HEK293T (cell line): Measurements from ENCODE around the gene XKR7.
A peak's percentile ranks its signal among the peaks of the same experiment; 100 is the strongest.

ENCODE experiments used
- CTCF ChIA-PET: fragments of 350-600 bp; formaldehyde crosslinking; extraction: SDS; loops from one replicate; lab custom pipeline; 2021; ENCODE audit warnings: antibody characterized with exemption, inconsistent platforms; lab: Yijun Ruan, JAX
- POLR2A ChIA-PET: fragments of 350-600 bp; formaldehyde crosslinking; extraction: SDS; loops from one replicate; lab custom pipeline; 2020; ENCODE audit warnings: antibody characterized with exemption, inconsistent platforms; lab: Yijun Ruan, JAX
- DNase-seq: peaks from one replicate; pipeline ENCODE4 v3.0.0; 2012; ENCODE audit warnings: mixed read lengths; ENCODE audit errors: extremely low spot score
- ARNT ChIP-seq: fragments of 450-650 bp; IDR thresholded peaks from 2 replicates; pipeline ENCODE4 v1.6.1; 2017; ENCODE audit warnings: mild to moderate bottlenecking
- BHLHE40 ChIP-seq: fragments of 450-650 bp; IDR thresholded peaks from 2 replicates; pipeline ENCODE4 v1.6.1; 2016; ENCODE audit warnings: mild to moderate bottlenecking, moderate library complexity, borderline replicate concordance
- CTBP1 ChIP-seq: fragments of 450-650 bp; IDR thresholded peaks from 2 replicates; pipeline ENCODE4 v1.6.1; 2016; ENCODE audit warnings: borderline replicate concordance
- ELF4 ChIP-seq: fragments of 450-650 bp; IDR thresholded peaks from 2 replicates; pipeline ENCODE4 v1.6.1; 2017; ENCODE audit warnings: antibody characterized with exemption
- FOXA1 ChIP-seq: fragments of 450-650 bp; IDR thresholded peaks from 2 replicates; pipeline ENCODE4 v1.6.1; 2016; ENCODE audit warnings: mild to moderate bottlenecking
- FOXK2 ChIP-seq: fragments of 450-650 bp; IDR thresholded peaks from 2 replicates; pipeline ENCODE4 v1.6.1; 2016; ENCODE audit warnings: mild to moderate bottlenecking
- FOXM1 ChIP-seq: fragments of 450-650 bp; IDR thresholded peaks from 2 replicates; pipeline ENCODE4 v1.6.1; 2017; ENCODE audit warnings: mild to moderate bottlenecking, borderline replicate concordance
- HDGF ChIP-seq: fragments of 450-650 bp; IDR thresholded peaks from 2 replicates; pipeline ENCODE4 v1.6.1; 2017; ENCODE audit warnings: antibody characterized with exemption, borderline replicate concordance
- L3MBTL2 ChIP-seq: fragments of 450-650 bp; conservative IDR thresholded peaks from 2 replicates; pipeline ENCODE4 v1.6.1; 2016; ENCODE audit warnings: mild to moderate bottlenecking
- LEF1 ChIP-seq: fragments of 450-650 bp; IDR thresholded peaks from 2 replicates; pipeline ENCODE4 v1.6.1; 2017; ENCODE audit warnings: mild to moderate bottlenecking, borderline replicate concordance
- NFRKB ChIP-seq: fragments of 450-650 bp; IDR thresholded peaks from 2 replicates; pipeline ENCODE4 v1.6.1; 2016; ENCODE audit warnings: mild to moderate bottlenecking, moderate library complexity
- SP1 ChIP-seq: fragments of 450-650 bp; IDR thresholded peaks from 2 replicates; pipeline ENCODE4 v1.6.1; 2017
- SUZ12 ChIP-seq: fragments of 450-650 bp; IDR thresholded peaks from 2 replicates; pipeline ENCODE4 v1.6.1; 2016; ENCODE audit warnings: mild to moderate bottlenecking
- TARDBP ChIP-seq: fragments of 450-650 bp; IDR thresholded peaks from 2 replicates; pipeline ENCODE4 v1.6.1; 2016
- ZNF384 ChIP-seq: fragments of 450-650 bp; IDR thresholded peaks from 2 replicates; pipeline ENCODE4 v1.6.1; 2016
- TF ChIP-seq, protein P1 (sequence below): fragments of 450-650 bp; IDR thresholded peaks from 2 replicates; pipeline ENCODE4 v1.6.1; 2016

XKR7 gene

DNA sequence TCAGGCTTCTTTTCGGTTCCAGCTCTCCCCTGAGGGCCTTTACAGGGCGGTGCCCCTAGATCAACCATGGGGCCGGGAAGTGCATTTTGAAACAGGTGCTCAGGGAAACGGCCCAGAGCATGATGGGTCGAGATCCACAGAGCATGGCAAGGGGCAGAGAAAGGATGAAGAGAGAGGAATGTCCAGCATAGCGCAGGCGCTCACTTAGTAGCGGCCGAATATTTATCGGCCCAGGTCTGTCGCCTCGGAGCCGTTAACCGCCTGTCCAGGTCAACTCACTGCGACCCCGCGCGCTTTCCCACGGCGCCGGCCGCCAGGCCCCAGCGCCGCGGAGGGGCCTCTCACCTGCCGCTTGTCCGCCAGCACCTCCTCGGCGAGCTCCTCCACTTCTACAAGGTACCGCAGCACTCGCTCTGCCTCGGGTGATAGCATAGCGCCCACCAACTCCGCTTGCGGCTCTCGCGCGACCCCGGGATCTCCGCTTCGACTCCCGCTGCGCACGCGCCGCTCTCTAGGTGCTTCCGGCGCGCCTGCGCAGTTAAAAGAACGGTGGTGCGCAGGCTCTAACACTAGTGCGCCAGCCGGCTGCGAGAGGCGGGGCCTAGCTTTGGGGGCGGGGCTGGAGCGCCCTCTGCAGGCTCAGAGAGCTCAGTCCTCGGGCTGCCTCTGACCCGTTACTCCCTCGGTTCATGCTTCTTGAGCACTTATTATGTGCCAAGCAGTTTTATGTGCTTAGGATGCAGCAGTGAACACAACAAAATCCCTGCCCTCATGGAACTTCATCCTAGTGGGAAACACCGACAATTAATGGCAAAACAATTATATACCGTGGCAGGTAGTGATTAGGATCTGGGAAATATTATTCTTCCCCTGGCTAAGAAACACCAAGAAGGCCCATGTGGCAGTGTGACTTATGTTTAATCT lies 16.2 kb upstream of the XKR7 start, which contains the start of gene PDRG1:
Gene PDRG1 (minus strand): TSS at position 517 of the 924 bp plus-strand sequence. CDS start 85 bp downstream, at position 432.
- ChIA-PET POLR2A (interaction anchor here (0.7 to 2.1 kb wide), 9 partner anchors 8 to 105 kb away, joined by 3 to 10 read pairs (median 4); no protein-coding TSS in a partner anchor), CTCF (interaction anchor here (0.6 to 2.2 kb wide), 14 partner anchors 12 to 336 kb away, joined by 3 to 22 read pairs (median 3); no protein-coding TSS in a partner anchor)
- peak; percentile 97 for DNase-seq
- TF ChIP-seq L3MBTL2 (peak; percentile 81), LEF1 (no peak), SP1 (0 out of 2 replicates have a peak, but pooled peaks have one; percentile 11), NFRKB (no peak), FOXM1 (no peak), BHLHE40 (no peak), HDGF (no peak), ELF4 (no peak)

DNA sequence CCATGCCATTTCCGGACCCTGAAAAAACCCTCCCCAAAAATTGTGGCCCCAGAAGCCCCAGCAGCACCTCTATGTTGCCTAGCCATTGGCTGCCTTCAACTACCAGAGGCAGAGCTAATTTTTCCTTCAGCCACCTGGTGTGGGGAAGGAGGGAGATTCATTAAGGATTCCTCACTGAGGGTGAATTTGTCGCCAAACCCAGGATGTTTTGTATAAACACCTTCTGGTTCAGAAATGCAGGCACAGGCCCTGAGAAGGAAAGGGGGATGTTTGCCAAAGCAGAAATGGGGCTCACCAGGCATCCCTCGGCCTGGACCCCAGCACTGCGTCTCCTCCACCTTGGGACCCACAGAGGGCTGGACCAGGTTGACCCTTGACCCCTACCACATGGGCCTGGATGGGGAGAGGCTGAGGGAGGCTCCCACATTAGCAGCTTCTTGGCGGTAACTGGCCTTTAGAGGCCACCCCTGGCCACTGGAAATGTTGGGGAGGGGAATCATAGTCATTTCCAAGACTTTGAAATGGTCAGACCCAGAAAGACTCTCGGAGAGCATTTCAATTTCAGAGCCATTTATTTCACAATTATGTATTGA lies 14.3 kb upstream of the XKR7 start:
- CTCF ChIA-PET = interaction anchor here (0.7 to 2.2 kb wide), 2 partner anchors 100 to 129 kb away, joined by 3 to 22 read pairs; no protein-coding TSS in a partner anchor
- TF ChIP-seq ELF4 = no peak
- no peak for TF ChIP-seq ARNT
- no peak for TF ChIP-seq CTBP1
- no peak for TF ChIP-seq TARDBP
- no peak for TF ChIP-seq L3MBTL2
- no peak for DNase-seq
- POLR2A ChIA-PET = no interaction called here

DNA sequence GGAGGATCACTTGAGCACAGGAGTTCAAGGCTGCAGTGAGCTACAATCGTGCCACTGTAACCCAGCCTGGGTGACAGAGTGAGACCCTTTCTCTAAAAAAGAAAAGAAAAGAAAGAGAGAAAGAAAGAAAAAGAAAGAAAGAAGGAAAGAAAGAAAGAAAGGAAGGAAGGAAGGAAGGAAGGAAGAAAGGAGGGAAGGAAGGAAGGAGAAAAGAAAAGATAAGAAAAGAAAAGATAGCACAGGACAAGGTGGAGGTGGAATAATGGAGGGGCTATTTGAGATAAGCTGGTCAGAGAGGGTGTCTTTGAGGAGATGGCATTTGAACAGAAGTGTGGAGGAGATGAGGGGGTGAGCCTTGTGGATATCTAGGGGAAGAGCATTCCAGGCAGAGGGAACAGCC lies 13.5 kb upstream of the XKR7 start:
- ChIA-PET POLR2A (no interaction called here), CTCF (interaction anchor here (0.6 kb wide), 1 partner anchor 203 kb away, joined by 3 read pairs; no protein-coding TSS in a partner anchor)
- TF ChIP-seq LEF1 (no peak), ARNT (no peak), FOXA1 (no peak), L3MBTL2 (no peak), BHLHE40 (no peak), FOXK2 (no peak), NFRKB (no peak), HDGF (no peak), CTBP1 (no peak), ZNF384 (no peak), SUZ12 (no peak), FOXM1 (no peak), ELF4 (no peak)
- TF ChIP-seq, protein P1, sequence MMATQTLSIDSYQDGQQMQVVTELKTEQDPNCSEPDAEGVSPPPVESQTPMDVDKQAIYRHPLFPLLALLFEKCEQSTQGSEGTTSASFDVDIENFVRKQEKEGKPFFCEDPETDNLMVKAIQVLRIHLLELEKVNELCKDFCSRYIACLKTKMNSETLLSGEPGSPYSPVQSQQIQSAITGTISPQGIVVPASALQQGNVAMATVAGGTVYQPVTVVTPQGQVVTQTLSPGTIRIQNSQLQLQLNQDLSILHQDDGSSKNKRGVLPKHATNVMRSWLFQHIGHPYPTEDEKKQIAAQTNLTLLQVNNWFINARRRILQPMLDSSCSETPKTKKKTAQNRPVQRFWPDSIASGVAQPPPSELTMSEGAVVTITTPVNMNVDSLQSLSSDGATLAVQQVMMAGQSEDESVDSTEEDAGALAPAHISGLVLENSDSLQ = no peak
- DNase-seq = no peak

DNA sequence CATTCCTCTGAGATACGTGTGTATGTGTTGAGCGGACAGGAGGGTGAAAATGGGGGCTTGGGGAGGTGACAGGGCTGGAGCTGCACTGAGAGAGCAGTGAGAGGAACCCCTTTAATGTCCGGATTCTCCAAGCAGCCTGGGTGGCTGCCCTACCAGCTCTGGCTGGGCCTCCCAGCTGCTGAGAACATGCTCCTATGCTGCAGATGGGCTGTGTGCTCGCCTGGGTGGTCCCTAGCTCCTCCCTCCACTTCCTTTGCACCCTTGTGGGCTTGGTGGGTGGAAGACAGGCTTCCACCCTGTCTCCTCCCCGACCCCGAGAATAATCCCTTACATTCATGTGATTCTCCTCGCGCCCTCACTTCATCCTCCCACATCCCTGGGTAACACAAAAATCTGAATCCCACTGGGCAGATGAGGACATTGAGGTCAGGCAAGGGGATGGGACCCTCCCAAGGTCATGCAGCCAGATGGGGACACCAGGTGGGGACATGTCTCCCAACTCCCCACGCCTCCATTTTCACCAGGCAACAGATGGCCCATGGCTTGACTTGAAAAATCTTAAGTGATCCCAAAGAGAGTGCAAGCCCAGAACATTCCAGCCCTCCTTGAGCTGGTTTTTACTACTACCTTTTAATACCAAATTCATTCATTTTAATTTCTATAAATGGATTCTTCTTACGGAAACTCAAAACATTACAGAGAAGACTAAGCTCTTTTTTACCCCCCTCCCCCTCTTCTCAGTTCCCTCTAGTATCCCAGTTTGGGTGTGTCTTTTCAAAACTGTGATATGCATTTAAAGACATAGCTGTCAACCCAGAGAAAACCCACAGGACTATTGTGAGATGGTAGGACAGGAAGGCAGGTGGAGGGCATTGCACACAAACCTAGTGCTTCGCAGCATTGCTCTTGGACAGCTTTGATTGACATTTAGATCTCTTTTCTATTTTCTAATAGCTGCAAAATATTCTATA lies 11.1 kb upstream of the XKR7 start:
- TF ChIP-seq BHLHE40 (no peak), ELF4 (no peak)
- DNase-seq = no peak
- CTCF ChIA-PET = interaction anchor here (0.6 to 1.2 kb wide), 2 partner anchors 107 to 134 kb away, joined by 3 read pairs; no protein-coding TSS in a partner anchor
- POLR2A ChIA-PET = no interaction called here

DNA sequence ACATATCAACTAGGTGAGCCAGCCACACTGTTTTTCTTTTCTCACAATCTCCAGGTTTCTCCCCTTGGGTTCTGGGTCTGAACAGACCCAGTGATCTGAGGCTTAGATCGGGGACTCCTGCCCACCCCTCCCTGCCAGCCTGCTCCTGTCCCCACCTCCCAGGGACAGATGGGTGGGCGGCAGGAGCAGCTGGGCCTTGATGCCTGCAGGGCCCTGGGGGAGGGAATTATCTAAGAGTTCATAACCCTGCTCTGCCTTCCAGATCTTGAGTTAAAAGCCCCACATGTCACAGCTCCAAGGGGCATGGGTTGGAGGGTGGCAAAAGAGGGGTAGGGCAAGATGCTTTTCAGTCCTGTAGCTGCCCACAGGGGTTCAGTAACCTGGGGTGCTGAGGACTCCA lies 5.2 kb upstream of the XKR7 start:
- no peak for TF ChIP-seq ZNF384
- no peak for TF ChIP-seq L3MBTL2
- TF ChIP-seq, protein P1 = no peak
- no peak for TF ChIP-seq NFRKB
- TF ChIP-seq FOXA1 = no peak
- ChIA-PET CTCF (interaction anchor here (1.4 kb wide), 1 partner anchor 110 kb away, joined by 7 read pairs; no protein-coding TSS in a partner anchor), POLR2A (interaction anchor here (0.6 to 1.0 kb wide), 2 partner anchors 83 to 152 kb away, joined by 3 read pairs; no protein-coding TSS in a partner anchor)
- DNase-seq = no peak

DNA sequence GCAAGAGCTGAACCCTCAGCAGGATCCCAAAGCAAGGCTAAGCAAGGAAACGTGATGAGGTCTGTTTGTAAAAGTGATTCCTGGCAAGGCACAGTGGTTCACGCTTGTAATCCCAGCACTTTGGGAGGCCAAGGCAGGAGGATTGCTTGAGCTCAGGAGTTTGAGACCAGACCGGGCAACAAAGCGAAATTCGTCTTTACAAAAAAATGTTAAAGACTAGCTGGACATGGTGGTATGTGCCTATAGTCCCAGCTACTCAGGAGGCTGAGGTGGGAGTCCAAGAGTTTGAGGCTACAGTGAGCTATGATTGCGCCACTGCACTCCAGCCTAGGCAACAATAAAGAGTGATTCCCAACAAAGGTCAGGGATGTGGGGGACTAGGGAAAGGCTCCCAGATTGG lies 4.1 kb upstream of the XKR7 start:
- TF ChIP-seq BHLHE40 (no peak), LEF1 (no peak), SUZ12 (no peak), ARNT (no peak), FOXK2 (no peak), L3MBTL2 (no peak), ZNF384 (no peak), ELF4 (no peak), TARDBP (no peak), FOXM1 (no peak), NFRKB (no peak), FOXA1 (no peak)
- TF ChIP-seq, protein P1 = no peak
- ChIA-PET CTCF (interaction anchor here (0.8 to 1.4 kb wide), 3 partner anchors 12 to 111 kb away, joined by 3 to 7 read pairs (median 4); partner anchors contain the start of gene PDRG1), POLR2A (interaction anchor here (1.0 kb wide), 1 partner anchor 84 kb away, joined by 3 read pairs; no protein-coding TSS in a partner anchor)
- no peak for DNase-seq
